ENCODE measurements around the gene MSRB1. TPM values are rescaled to one million over a fixed set of nuclear protein-coding genes. Genes with fewer than 3 reads are reported as not detected.
"Not testable (repeated sequence)": the region's sequence is repeated elsewhere in the genome, so short reads cannot be mapped to it uniquely, and the experiment has no call there.

Gene MSRB1
- total and polyA plus RNA-seq, 2 donors (not counting 3 experiments of a cell fraction or from before 2014, with no cell fraction given): 25.0 to 42.1 TPM

DNA sequence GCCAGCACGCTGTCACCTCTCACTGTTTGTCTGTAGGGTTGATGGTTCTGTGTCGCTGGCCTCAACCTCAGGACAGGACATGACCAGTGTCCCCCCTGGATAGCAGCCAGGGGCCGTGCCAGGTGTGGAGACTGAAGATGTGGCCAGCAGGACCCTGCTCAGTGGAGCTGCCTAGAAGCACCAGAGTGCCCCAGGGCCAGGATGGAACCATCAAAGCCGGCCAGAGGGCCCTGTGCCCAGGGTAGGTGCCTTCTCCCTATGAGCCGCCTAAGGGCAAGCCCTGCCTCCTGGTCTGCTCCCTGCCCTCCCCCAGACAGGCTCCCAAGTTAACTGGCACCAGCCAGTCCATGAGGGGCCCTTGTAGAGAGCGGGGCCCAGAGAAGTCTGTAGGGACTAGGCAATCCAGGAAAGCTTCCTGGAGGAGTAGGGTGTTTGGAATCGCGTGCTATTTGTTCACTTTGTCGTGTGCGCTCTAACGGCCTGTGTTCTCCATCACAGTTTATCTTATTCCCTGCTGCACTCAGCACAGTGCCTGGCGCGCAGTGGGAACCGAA is 15.8 kb upstream of the MSRB1 start:
- Histone ChIP-seq H2AFZ (ENCODE audit: low read depth, low read length) (peak overlapping the region; percentile 51), H4K20me1 (replicated peaks; ENCODE audit: control insufficient read depth, extremely low read depth, insufficient read depth, low read length) (no peaks in the 10 kb centered on the region), H3K79me2 (ENCODE audit: control insufficient read depth, insufficient read depth, low read length) (peaks cover 31% of the 10 kb centered on the region), H3K27ac (ENCODE audit: insufficient read depth, low read depth, low read length) (no peak overlapping the region), H3K9ac (replicated peaks; ENCODE audit: extremely low read depth, insufficient read depth, low read length) (no peak overlapping the region), H3K9me1 (replicated peaks; ENCODE audit: control insufficient read depth, extremely low read depth, insufficient read depth, low read length) (no peaks in the 10 kb centered on the region), H3K27me3 (ENCODE audit: control insufficient read depth in 2 of 2, insufficient read depth in 2 of 2, low read length in 2 of 2) (no peaks in the 10 kb centered on the region), H3K36me3 (ENCODE audit: control insufficient read depth in 2 of 2, extremely low read depth in 1 of 2, insufficient read depth in 2 of 2, low read length in 2 of 2) (peaks cover 8 to 17% of the 10 kb centered on the region in 2 experiments), H3K4me2 (ENCODE audit: insufficient read depth, low read length) (peak overlapping the region; percentile 7), H3K4me1 (ENCODE audit: control insufficient read depth, extremely low read depth, insufficient read depth, low read length) (peaks cover 18% of the 10 kb centered on the region), H3K9me3 (replicated peaks; ENCODE audit: control insufficient read depth, insufficient read depth, low read length) (no peaks in the 10 kb centered on the region), H3K4me3 (replicated peaks in 1 of 3; ENCODE audit: insufficient read depth in 1 of 3, low read depth in 1 of 3, low read length in 3 of 3) (no peak overlapping the region)
- DNase-seq (ENCODE audit: low read depth, low spot score): no peak
- dilution Hi-C loops (cut with MboI; ENCODE audit: extremely low pct_ligation_motif_present, low sequenced_read_pairs): no loop called here
- POLR2A ChIA-PET: no interaction called here
- no TSS peak for BruUV-seq (replicated peaks)
- intact Hi-C loops (cut with micrococcal nuclease): loop anchor here (1.0 kb wide), 1 partner anchor 15 kb away; the partner anchor contains the start of gene MSRB1
- CTCF ChIA-PET: no interaction called here
- TF ChIP-seq EZH2 (IDR thresholded peaks at IDR 0.05; ENCODE audit: borderline replicate concordance, low read depth, low read length, severe bottlenecking): no peak
- TF ChIP-seq POLR2A (IDR thresholded peaks at IDR 0.05; ENCODE audit: low read depth, low read length): no peak
- no peak for TF ChIP-seq JUN (IDR thresholded peaks at IDR 0.05; ENCODE audit: borderline replicate concordance, insufficient read depth, insufficient read length, low read depth)
- no peak for TF ChIP-seq GATA2 (IDR thresholded peaks at IDR 0.05; ENCODE audit: insufficient read depth, insufficient read length, low read depth, low read length)
- no peak for TF ChIP-seq MYC (IDR thresholded peaks at IDR 0.05; ENCODE audit: low read depth, low read length)
- TF ChIP-seq, protein P1, sequence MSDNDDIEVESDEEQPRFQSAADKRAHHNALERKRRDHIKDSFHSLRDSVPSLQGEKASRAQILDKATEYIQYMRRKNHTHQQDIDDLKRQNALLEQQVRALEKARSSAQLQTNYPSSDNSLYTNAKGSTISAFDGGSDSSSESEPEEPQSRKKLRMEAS (IDR thresholded peaks at IDR 0.05; ENCODE audit: insufficient read depth, insufficient read length): no peak
- TF ChIP-seq FOS (IDR thresholded peaks at IDR 0.05; ENCODE audit: borderline replicate concordance, insufficient read depth, low read length): no peak
- no peak for TF ChIP-seq POLR2AphosphoS5 (IDR thresholded peaks at IDR 0.05; ENCODE audit: insufficient read depth, low read depth, low read length)
- TF ChIP-seq, protein P2, sequence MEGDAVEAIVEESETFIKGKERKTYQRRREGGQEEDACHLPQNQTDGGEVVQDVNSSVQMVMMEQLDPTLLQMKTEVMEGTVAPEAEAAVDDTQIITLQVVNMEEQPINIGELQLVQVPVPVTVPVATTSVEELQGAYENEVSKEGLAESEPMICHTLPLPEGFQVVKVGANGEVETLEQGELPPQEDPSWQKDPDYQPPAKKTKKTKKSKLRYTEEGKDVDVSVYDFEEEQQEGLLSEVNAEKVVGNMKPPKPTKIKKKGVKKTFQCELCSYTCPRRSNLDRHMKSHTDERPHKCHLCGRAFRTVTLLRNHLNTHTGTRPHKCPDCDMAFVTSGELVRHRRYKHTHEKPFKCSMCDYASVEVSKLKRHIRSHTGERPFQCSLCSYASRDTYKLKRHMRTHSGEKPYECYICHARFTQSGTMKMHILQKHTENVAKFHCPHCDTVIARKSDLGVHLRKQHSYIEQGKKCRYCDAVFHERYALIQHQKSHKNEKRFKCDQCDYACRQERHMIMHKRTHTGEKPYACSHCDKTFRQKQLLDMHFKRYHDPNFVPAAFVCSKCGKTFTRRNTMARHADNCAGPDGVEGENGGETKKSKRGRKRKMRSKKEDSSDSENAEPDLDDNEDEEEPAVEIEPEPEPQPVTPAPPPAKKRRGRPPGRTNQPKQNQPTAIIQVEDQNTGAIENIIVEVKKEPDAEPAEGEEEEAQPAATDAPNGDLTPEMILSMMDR (IDR thresholded peaks at IDR 0.05; ENCODE audit: extremely low read depth in 1 of 2, insufficient read depth in 1 of 2, low read depth in 1 of 2, low read length in 2 of 2): no peak
- FAIRE-seq: no peak

DNA sequence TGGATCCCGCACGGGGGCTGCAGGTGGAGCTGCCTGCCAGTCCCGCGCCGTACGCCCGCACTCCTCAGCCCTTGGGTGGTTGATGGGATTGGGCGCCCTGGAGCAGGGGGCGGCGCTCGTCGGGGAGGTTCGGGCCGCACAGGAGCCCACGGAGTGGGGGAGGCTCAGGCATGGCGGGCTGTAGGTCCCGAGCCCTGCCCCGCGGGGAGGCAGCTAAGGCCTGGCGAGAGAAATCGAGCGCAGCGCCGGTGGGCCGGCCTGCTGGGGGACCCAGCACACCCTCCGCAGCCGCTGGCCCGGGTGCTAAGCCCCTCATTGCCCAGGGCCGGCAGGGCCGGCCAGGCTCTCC is 15.1 kb upstream of the MSRB1 start:
- H3K27me3 ChIP-seq (ENCODE audit: control insufficient read depth in 2 of 2, insufficient read depth in 2 of 2, low read length in 2 of 2); POLR2A ChIA-PET; FAIRE-seq; H3K9me3 ChIP-seq (replicated peaks; ENCODE audit: control insufficient read depth, insufficient read depth, low read length); BruUV-seq (replicated peaks); H2AFZ ChIP-seq (ENCODE audit: low read depth, low read length); H3K9me1 ChIP-seq (replicated peaks; ENCODE audit: control insufficient read depth, extremely low read depth, insufficient read depth, low read length); DNase-seq (ENCODE audit: low read depth, low spot score); dilution Hi-C loops (cut with MboI; ENCODE audit: extremely low pct_ligation_motif_present, low sequenced_read_pairs); H3K4me2 ChIP-seq (ENCODE audit: insufficient read depth, low read length); H3K27ac ChIP-seq (ENCODE audit: insufficient read depth, low read depth, low read length); H4K20me1 ChIP-seq (replicated peaks; ENCODE audit: control insufficient read depth, extremely low read depth, insufficient read depth, low read length); H3K9ac ChIP-seq (replicated peaks; ENCODE audit: extremely low read depth, insufficient read depth, low read length); H3K4me3 ChIP-seq (replicated peaks in 1 of 3; ENCODE audit: insufficient read depth in 1 of 3, low read depth in 1 of 3, low read length in 3 of 3); intact Hi-C loops (cut with micrococcal nuclease); CTCF ChIA-PET: not testable (repeated sequence)
- Histone ChIP-seq H3K36me3 (ENCODE audit: control insufficient read depth in 2 of 2, extremely low read depth in 1 of 2, insufficient read depth in 2 of 2, low read length in 2 of 2) (peaks cover 8 to 13% of the 10 kb centered on the region in 2 experiments), H3K4me1 (ENCODE audit: control insufficient read depth, extremely low read depth, insufficient read depth, low read length) (peaks cover 11% of the 10 kb centered on the region), H3K79me2 (ENCODE audit: control insufficient read depth, insufficient read depth, low read length) (peaks cover 24% of the 10 kb centered on the region)

Measured in endothelial cell of umbilical vein (primary cell).